ENCODE results near the gene IL5RA.

GRCh38 chr3:3102751-3103150, 7.4 kb downstream of the IL5RA start:
- TF ChIP-seq FOXJ3 (CRISPR knock-in tag; IDR thresholded peaks at IDR 0.05): no peak
- no peak for TF ChIP-seq SIN3A (IDR thresholded peaks at IDR 0.05; ENCODE audit: borderline replicate concordance, low read depth, low read length)
- TF ChIP-seq, protein P1, sequence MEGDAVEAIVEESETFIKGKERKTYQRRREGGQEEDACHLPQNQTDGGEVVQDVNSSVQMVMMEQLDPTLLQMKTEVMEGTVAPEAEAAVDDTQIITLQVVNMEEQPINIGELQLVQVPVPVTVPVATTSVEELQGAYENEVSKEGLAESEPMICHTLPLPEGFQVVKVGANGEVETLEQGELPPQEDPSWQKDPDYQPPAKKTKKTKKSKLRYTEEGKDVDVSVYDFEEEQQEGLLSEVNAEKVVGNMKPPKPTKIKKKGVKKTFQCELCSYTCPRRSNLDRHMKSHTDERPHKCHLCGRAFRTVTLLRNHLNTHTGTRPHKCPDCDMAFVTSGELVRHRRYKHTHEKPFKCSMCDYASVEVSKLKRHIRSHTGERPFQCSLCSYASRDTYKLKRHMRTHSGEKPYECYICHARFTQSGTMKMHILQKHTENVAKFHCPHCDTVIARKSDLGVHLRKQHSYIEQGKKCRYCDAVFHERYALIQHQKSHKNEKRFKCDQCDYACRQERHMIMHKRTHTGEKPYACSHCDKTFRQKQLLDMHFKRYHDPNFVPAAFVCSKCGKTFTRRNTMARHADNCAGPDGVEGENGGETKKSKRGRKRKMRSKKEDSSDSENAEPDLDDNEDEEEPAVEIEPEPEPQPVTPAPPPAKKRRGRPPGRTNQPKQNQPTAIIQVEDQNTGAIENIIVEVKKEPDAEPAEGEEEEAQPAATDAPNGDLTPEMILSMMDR (IDR thresholded peaks at IDR 0.05): no peak
- TF ChIP-seq EP300 (IDR thresholded peaks at IDR 0.05; ENCODE audit: borderline replicate concordance in 1 of 2, low read depth in 1 of 2, low read length in 1 of 2): no peak
- TF ChIP-seq RAD21 (IDR thresholded peaks at IDR 0.05; ENCODE audit: low read length): no peak
- no peak for TF ChIP-seq GATA2 (CRISPR knock-in tag; IDR thresholded peaks at IDR 0.05)
- no peak for TF ChIP-seq CHD2 (IDR thresholded peaks at IDR 0.05; ENCODE audit: low read length, partially characterized antibody)
- no peak for TF ChIP-seq YY1 (IDR thresholded peaks at IDR 0.05; ENCODE audit: low read depth)
